HCT116 (cell line): Measurements from ENCODE around the gene ADAM15. TPM values are rescaled to one million over a fixed set of nuclear protein-coding genes. Genes with fewer than 3 reads are reported as not detected.

Source experiments
- ATAC-seq: fragments of 200-7000 bp; cut with Tn5 transposase; 2 replicates; pipeline ENCODE4 v1.9.1; 2020; ENCODE audit warnings: mild to moderate bottlenecking, moderate library complexity
- BruUV-seq: library from RNA; stranded (reverse); fragments of 400-500 nt; replicated peaks from 2 replicates; lab custom pipeline; 2021; lab: Mats Ljungman, UMichigan
- CTCF ChIA-PET: fragments of 300-600 bp; sonication (Branson Sonifier 250); formaldehyde crosslinking; loops from one replicate; lab custom pipeline; 2021; ENCODE audit warnings: antibody characterized with exemption; lab: Charles Lee
- POLR2A ChIA-PET: fragments of 300-600, 350-600 bp; sonication (Branson Sonifier 250); formaldehyde crosslinking; loops from one replicate; lab custom pipeline; 2021; ENCODE audit warnings: antibody characterized with exemption; lab: Charles Lee
- RAD21 ChIA-PET, 2 experiments: fragments of 300-600 bp; sonication (Branson Sonifier 250); formaldehyde crosslinking; loops; one replicate each; lab custom pipeline; 2023; ENCODE audit warnings: low total read pairs in 2 of 2; ENCODE audit not compliant: uncharacterized antibody in 2 of 2, unreplicated experiment in 2 of 2, low non-redundant PET in 1 of 2; lab: Charles Lee
- DNase-seq: peaks from one replicate; pipeline ENCODE4 v3.0.0-alpha.2; 2010; ENCODE audit warnings: low read depth, low spot score
- H2AFZ ChIP-seq: fragments of 200-600 bp; shearing (Covaris generic), sonication (generic); 2 replicates; pipeline ENCODE4 v1.6.1; 2017; ENCODE audit warnings: low read depth, mixed run types, mixed read lengths, antibody characterized with exemption, low read length; ENCODE audit not compliant: poor library complexity, severe bottlenecking
- H3K27ac ChIP-seq: 2 replicates; pipeline ENCODE4 v1.5.1; 2012; ENCODE audit warnings: low read depth, low read length
- H3K27me3 ChIP-seq: fragments of 200-600 bp; sonication (generic); 2 replicates; pipeline ENCODE4 v1.6.1; 2016; ENCODE audit warnings: mixed run types, low read length, mixed read lengths; ENCODE audit not compliant: insufficient read depth
- H3K36me3 ChIP-seq, 2 experiments: fragments of 200-500 bp in 1 of 2; fragments of 200-600 bp in 1 of 2; sonication (Bioruptor generic) in 1 of 2; sonication (generic) in 1 of 2; 2 replicates each; pipeline versions ENCODE4 v1.5.1 to v1.6.1; 2014 to 2016; ENCODE audit warnings: low read length in 2 of 2, inconsistent platforms in 1 of 2, mixed read lengths in 1 of 2, mixed run types in 1 of 2; ENCODE audit not compliant: insufficient read depth in 2 of 2, control insufficient read depth in 1 of 2
- H3K4me1 ChIP-seq, 2 experiments: fragments of 200-600 bp in 1 of 2; sonication (generic) in 1 of 2; 2 replicates each; pipeline versions ENCODE4 v1.5.1 to v1.6.1; 2012 to 2017; ENCODE audit warnings: low read length in 2 of 2, inconsistent platforms in 1 of 2, mild to moderate bottlenecking in 1 of 2, mixed read lengths in 1 of 2, mixed run types in 1 of 2, moderate library complexity in 1 of 2; ENCODE audit not compliant: insufficient read depth in 2 of 2, control insufficient read depth in 1 of 2
- H3K4me2 ChIP-seq: fragments of 200-600 bp; sonication (generic); 2 replicates; pipeline ENCODE4 v1.6.1; 2017; ENCODE audit warnings: mixed run types, low read length, mixed read lengths
- H3K4me3 ChIP-seq, 2 experiments: fragments of 200-600 bp in 1 of 2; sonication (generic) in 1 of 2; replicated peaks in 1 of 2; 2 replicates each; pipeline ENCODE4 v1.5.1; 2011 to 2016; ENCODE audit warnings: low read length in 2 of 2, control low read depth in 1 of 2, low read depth in 1 of 2, mild to moderate bottlenecking in 1 of 2, mixed read lengths in 1 of 2, mixed run types in 1 of 2
- H3K79me2 ChIP-seq: fragments of 200-600 bp; sonication (generic); 2 replicates; pipeline ENCODE4 v1.6.1; 2017; ENCODE audit warnings: mild to moderate bottlenecking, mixed run types, low read length, moderate library complexity, mixed read lengths; ENCODE audit not compliant: insufficient read depth
- H3K9ac ChIP-seq: fragments of 200-600 bp; sonication (generic); 2 replicates; pipeline ENCODE4 v1.6.1; 2016; ENCODE audit warnings: low read length, mixed read lengths
- H3K9me2 ChIP-seq: fragments of 200-600 bp; sonication (generic), shearing (Covaris generic); 2 replicates; pipeline ENCODE4 v1.6.1; 2017; ENCODE audit warnings: mixed run types, mild to moderate bottlenecking, moderate library complexity; ENCODE audit not compliant: insufficient read depth
- H3K9me3 ChIP-seq, 2 experiments: fragments of 200-500 bp in 1 of 2; fragments of 200-600 bp in 1 of 2; sonication (Bioruptor generic) in 1 of 2; sonication (generic) in 1 of 2; 2 replicates each; pipeline ENCODE4 v1.6.1; 2014 to 2017; ENCODE audit warnings: low read length in 2 of 2, mixed read lengths in 2 of 2, inconsistent platforms in 1 of 2, low read depth in 1 of 2, mild to moderate bottlenecking in 1 of 2, mixed run types in 1 of 2, moderate library complexity in 1 of 2; ENCODE audit not compliant: control insufficient read depth in 1 of 2, insufficient read depth in 1 of 2
- H4K20me1 ChIP-seq: fragments of 200-600 bp; sonication (generic), shearing (Covaris generic); 2 replicates; pipeline ENCODE4 v1.6.1; 2017; ENCODE audit warnings: mixed run types, mild to moderate bottlenecking, moderate library complexity; ENCODE audit not compliant: insufficient read depth
- ATF3 ChIP-seq: IDR thresholded peaks from 2 replicates; pipeline ENCODE4 v1.6.1; 2012
- CEBPB ChIP-seq: IDR thresholded peaks from 2 replicates; pipeline ENCODE4 v1.6.1; 2012; ENCODE audit warnings: low read depth
- EGR1 ChIP-seq: IDR thresholded peaks from 2 replicates; pipeline ENCODE4 v1.6.1; 2012; ENCODE audit warnings: low read depth
- ELF1 ChIP-seq: IDR thresholded peaks from 2 replicates; pipeline ENCODE4 v1.6.1; 2012; ENCODE audit warnings: low read depth, borderline replicate concordance
- EZH2phosphoT487 ChIP-seq: fragments of 200-600 bp; IDR thresholded peaks from 2 replicates; pipeline ENCODE4 v1.6.1; 2018; ENCODE audit warnings: antibody characterized with exemption, borderline replicate concordance
- FOSL1 ChIP-seq: IDR thresholded peaks from 2 replicates; pipeline ENCODE4 v1.6.1; 2012; ENCODE audit warnings: low read depth
- JUND ChIP-seq: IDR thresholded peaks from 2 replicates; pipeline ENCODE4 v1.6.1; 2012
- POLR2A ChIP-seq: IDR thresholded peaks from 2 replicates; pipeline ENCODE4 v1.7.0; 2011; ENCODE audit warnings: borderline replicate concordance; ENCODE audit not compliant: insufficient read depth, insufficient read length; ENCODE audit errors: extremely low read depth
- POLR2AphosphoS5 ChIP-seq: IDR thresholded peaks from 2 replicates; pipeline ENCODE4 v1.6.1; 2011; ENCODE audit warnings: mild to moderate bottlenecking, low read depth, low read length, moderate library complexity
- RAD21 ChIP-seq: IDR thresholded peaks from 2 replicates; pipeline ENCODE4 v1.6.1; 2012; ENCODE audit warnings: low read depth, mild to moderate bottlenecking
- REST ChIP-seq: IDR thresholded peaks from 2 replicates; pipeline ENCODE4 v1.6.1; 2012; ENCODE audit warnings: low read depth
- TCF7L2 ChIP-seq: IDR thresholded peaks from 2 replicates; pipeline ENCODE4 v1.7.0; 2011; ENCODE audit warnings: borderline replicate concordance, inconsistent platforms; ENCODE audit not compliant: insufficient read depth, insufficient read length; ENCODE audit errors: extremely low read depth
- YY1 ChIP-seq: IDR thresholded peaks from 2 replicates; pipeline ENCODE4 v1.6.1; 2011; ENCODE audit warnings: low read length, low read depth, moderate library complexity, mild to moderate bottlenecking; ENCODE audit not compliant: insufficient replicate concordance; ENCODE audit errors: extremely low read depth
- intact Hi-C: fragments of 100-400 bp; cut with micrococcal nuclease; formaldehyde crosslinking; loops from 2 replicates; pipeline ENCODE4 v1.10.0; 2022
- total RNA-seq: library from RNA; stranded (reverse); gene quantifications from one replicate; pipeline ENCODE4 v1.2.1, GENCODE V29; 2021; ENCODE audit not compliant: unreplicated experiment

Gene ADAM15
- total RNA-seq, 1 experiment from 2014 or later, result 149 TPM

- H3K4me2 ChIP-seq, result no peak within 1 kb of the TSS
- BruUV-seq, result no TSS peak
- POLR2A ChIA-PET, result no interaction called here
Measured at GRCh38 chr1:155033524-155033923, 17.6 kb upstream of the ADAM15 start, which contains the start of the genes DCST1 and DCST2. Gene DCST1, plus strand, starts transcription at chr1:155033824. Its CDS starts 213 bp downstream, at chr1:155034037. Gene DCST2, minus strand, starts transcription at chr1:155033781. Its CDS starts 80 bp downstream, at chr1:155033701.

GRCh38 chr1:155034318-155035208, 16.6 kb upstream of the ADAM15 start:
- POLR2A ChIA-PET, result no interaction called here
- Histone ChIP-seq H3K27me3 (no peaks in the 10 kb centered on the region), H3K9ac (no peak overlapping the region), H3K27ac (no peak overlapping the region), H3K36me3 (no peaks in the 10 kb centered on the region), H4K20me1 (no peaks in the 10 kb centered on the region), H3K79me2 (no peaks in the 10 kb centered on the region), H3K4me1 (peaks cover 0 to 11% of the 10 kb centered on the region in 2 experiments; a peak in 2 of 4 replicates), H3K9me2 (no peaks in the 10 kb centered on the region), H3K4me2 (no peak overlapping the region), H3K4me3 (no peak overlapping the region), H2AFZ (no peak overlapping the region), H3K9me3 (no peaks in the 10 kb centered on the region)
- CTCF ChIA-PET, result no interaction called here
- RAD21 ChIA-PET, result no interaction called here
- BruUV-seq, result no TSS peak
- ATAC-seq, result no peak
- intact Hi-C loops, result no loop called here
- TF ChIP-seq EZH2phosphoT487 (no peak), ELF1 (no peak), POLR2A (no peak), FOSL1 (no peak), POLR2AphosphoS5 (no peak), JUND (no peak), TCF7L2 (no peak), ATF3 (no peak), RAD21 (no peak), CEBPB (no peak), YY1 (no peak), REST (no peak)
- no peak for DNase-seq

More at GRCh38 chr1:155033524-155033923, 17.6 kb upstream of the ADAM15 start, which contains the start of the genes DCST1 and DCST2:
- no peak within 1 kb of the TSS for H3K4me3 ChIP-seq
- H3K9ac ChIP-seq, result no peak within 1 kb of the TSS
- H3K27ac ChIP-seq, result no peak within 1 kb of the TSS
- DNase-seq, result no peak
- no peaks in the 10 kb centered on the region for H3K27me3 ChIP-seq
- no peak within 1 kb of the TSS for H2AFZ ChIP-seq
- no peaks in the 10 kb centered on the region for H3K9me2 ChIP-seq
- CTCF ChIA-PET, result no interaction called here
- H3K36me3 ChIP-seq, result no peaks in the 10 kb centered on the region
- intact Hi-C loops, result no loop called here
- TF ChIP-seq ATF3 (no peak), EGR1 (no peak)
- no peaks in the 10 kb centered on the region for H3K79me2 ChIP-seq
- peaks cover 0 to 7% of the 10 kb centered on the region in 2 experiments; a peak in 2 of 4 replicates for H3K4me1 ChIP-seq
- no peak for ATAC-seq
- RAD21 ChIA-PET, result no interaction called here
- H3K9me3 ChIP-seq, result no peaks in the 10 kb centered on the region
- no peaks in the 10 kb centered on the region for H4K20me1 ChIP-seq
